Neural cell (in vitro differentiated cells): ENCODE results near the gene ASB18. TPM values are rescaled to one million over a fixed set of nuclear protein-coding genes. Genes with fewer than 3 reads are reported as not detected.

Experiments used
- H2AFZ ChIP-seq: fragments of 200-600, 300-800 bp; sonication (generic), shearing (Covaris generic); 2 replicates; pipeline ENCODE4 v1.6.0; 2014; ENCODE audit warnings: low read depth, mild to moderate bottlenecking, antibody characterized with exemption, low read length, moderate library complexity
- H3F3A ChIP-seq: fragments of 200-600 bp; shearing (Covaris generic); 2 replicates; pipeline ENCODE4 v1.6.1; 2016; ENCODE audit warnings: mild to moderate bottlenecking, moderate library complexity, mixed read lengths, antibody characterized with exemption, low read length; ENCODE audit not compliant: insufficient read depth, poor library complexity, severe bottlenecking
- H3K27ac ChIP-seq: fragments of 200-600, 300-800 bp; sonication (generic), shearing (Covaris generic); 2 replicates; pipeline ENCODE4 v1.5.1; 2014; ENCODE audit warnings: mild to moderate bottlenecking, low read length, moderate library complexity
- H3K27me3 ChIP-seq: fragments of 300-800, 200-600 bp; sonication (generic), shearing (Covaris generic); 2 replicates; pipeline ENCODE4 v1.6.0; 2014; ENCODE audit warnings: mild to moderate bottlenecking, low read depth, low read length, moderate library complexity; ENCODE audit not compliant: insufficient read depth
- H3K36me3 ChIP-seq: fragments of 300-800, 200-600 bp; sonication (generic), shearing (Covaris generic); 2 replicates; pipeline ENCODE4 v1.5.1; 2014; ENCODE audit warnings: mild to moderate bottlenecking, antibody characterized with exemption, low read length, moderate library complexity; ENCODE audit not compliant: insufficient read depth
- H3K4me2 ChIP-seq: fragments of 300-800, 200-600 bp; sonication (generic), shearing (Covaris generic); 2 replicates; pipeline ENCODE4 v1.6.0; 2014; ENCODE audit warnings: mild to moderate bottlenecking, low read length
- H3K4me3 ChIP-seq: fragments of 300-800, 200-600 bp; sonication (generic), shearing (Covaris generic); 2 replicates; pipeline ENCODE4 v1.5.1; 2014; ENCODE audit warnings: mild to moderate bottlenecking, low read length, moderate library complexity
- H3K79me2 ChIP-seq: fragments of 200-600 bp; shearing (Covaris generic); replicated peaks from 2 replicates; pipeline ENCODE4 v1.6.0; 2014; ENCODE audit warnings: mild to moderate bottlenecking, low read length, moderate library complexity; ENCODE audit not compliant: insufficient read depth
- H3K9ac ChIP-seq: fragments of 300-800, 200-600 bp; sonication (generic), shearing (Covaris generic); 2 replicates; pipeline ENCODE4 v1.6.1; 2016; ENCODE audit warnings: mild to moderate bottlenecking, low read length, mixed read lengths
- H3K9me2 ChIP-seq: fragments of 200-600 bp; shearing (Covaris generic); 2 replicates; pipeline ENCODE4 v1.6.1; 2016; ENCODE audit warnings: mild to moderate bottlenecking, low read length, mixed read lengths; ENCODE audit not compliant: insufficient read depth
- H3K9me3 ChIP-seq: fragments of 200-600, 300-800 bp; sonication (generic), shearing (Covaris generic); 2 replicates; pipeline ENCODE4 v1.6.1; 2016; ENCODE audit warnings: mild to moderate bottlenecking, mixed run types, low read length, moderate library complexity, mixed read lengths
- H4K20me1 ChIP-seq: fragments of 200-600 bp; shearing (Covaris generic); 2 replicates; pipeline ENCODE4 v1.6.1; 2016; ENCODE audit warnings: mild to moderate bottlenecking, mixed run types; ENCODE audit not compliant: insufficient read depth
- CTCF ChIP-seq: fragments of 450-650 bp; IDR thresholded peaks from 2 replicates; pipeline ENCODE4 v1.5.1; 2014; ENCODE audit warnings: antibody characterized with exemption, mild to moderate bottlenecking, moderate library complexity; ENCODE audit not compliant: poor library complexity, severe bottlenecking
- EP300 ChIP-seq: fragments of 450-650 bp; conservative IDR thresholded peaks from 2 replicates; pipeline ENCODE4 v1.6.1; 2014; ENCODE audit warnings: antibody characterized with exemption, mild to moderate bottlenecking, moderate library complexity; ENCODE audit not compliant: poor library complexity, severe bottlenecking
- EZH2 ChIP-seq: fragments of 200-600, 300-800 bp; shearing (Covaris generic), sonication (generic); IDR thresholded peaks from 2 replicates; pipeline ENCODE4 v1.6.1; 2014; ENCODE audit warnings: antibody characterized with exemption, low read length, borderline replicate concordance, mild to moderate bottlenecking; ENCODE audit not compliant: insufficient read depth, poor library complexity, severe bottlenecking
- MXI1 ChIP-seq: fragments of 450-650 bp; conservative IDR thresholded peaks from 2 replicates; pipeline ENCODE4 v1.6.1; 2014; ENCODE audit warnings: antibody characterized with exemption, mild to moderate bottlenecking; ENCODE audit not compliant: poor library complexity, severe bottlenecking
- POLR2AphosphoS5 ChIP-seq: IDR thresholded peaks from 2 replicates; pipeline ENCODE4 v1.6.1; 2012
- RAD21 ChIP-seq: fragments of 450-650 bp; conservative IDR thresholded peaks from 2 replicates; pipeline ENCODE4 v1.6.1; 2014; ENCODE audit warnings: antibody characterized with exemption, mild to moderate bottlenecking, moderate library complexity
- REST ChIP-seq: IDR thresholded peaks from 2 replicates; pipeline ENCODE4 v1.6.1; 2012; ENCODE audit warnings: borderline replicate concordance
- SMC3 ChIP-seq: fragments of 450-650 bp; conservative IDR thresholded peaks from 2 replicates; pipeline ENCODE4 v1.6.1; 2014; ENCODE audit warnings: antibody characterized with exemption, mild to moderate bottlenecking, moderate library complexity; ENCODE audit not compliant: poor library complexity
- TAF1 ChIP-seq: IDR thresholded peaks from 2 replicates; pipeline ENCODE4 v1.6.1; 2012; ENCODE audit warnings: low read depth
- polyA plus RNA-seq: library from polyadenylated mRNA; depleted of rRNA; stranded (reverse); fragments of >200 nt; gene quantifications from 2 replicates; pipeline ENCODE4 v1.2.3, GENCODE V29; 2014

The ASB18 gene
- polyA plus RNA-seq, 1 donor from 2014 or later, result not detected

DNA sequence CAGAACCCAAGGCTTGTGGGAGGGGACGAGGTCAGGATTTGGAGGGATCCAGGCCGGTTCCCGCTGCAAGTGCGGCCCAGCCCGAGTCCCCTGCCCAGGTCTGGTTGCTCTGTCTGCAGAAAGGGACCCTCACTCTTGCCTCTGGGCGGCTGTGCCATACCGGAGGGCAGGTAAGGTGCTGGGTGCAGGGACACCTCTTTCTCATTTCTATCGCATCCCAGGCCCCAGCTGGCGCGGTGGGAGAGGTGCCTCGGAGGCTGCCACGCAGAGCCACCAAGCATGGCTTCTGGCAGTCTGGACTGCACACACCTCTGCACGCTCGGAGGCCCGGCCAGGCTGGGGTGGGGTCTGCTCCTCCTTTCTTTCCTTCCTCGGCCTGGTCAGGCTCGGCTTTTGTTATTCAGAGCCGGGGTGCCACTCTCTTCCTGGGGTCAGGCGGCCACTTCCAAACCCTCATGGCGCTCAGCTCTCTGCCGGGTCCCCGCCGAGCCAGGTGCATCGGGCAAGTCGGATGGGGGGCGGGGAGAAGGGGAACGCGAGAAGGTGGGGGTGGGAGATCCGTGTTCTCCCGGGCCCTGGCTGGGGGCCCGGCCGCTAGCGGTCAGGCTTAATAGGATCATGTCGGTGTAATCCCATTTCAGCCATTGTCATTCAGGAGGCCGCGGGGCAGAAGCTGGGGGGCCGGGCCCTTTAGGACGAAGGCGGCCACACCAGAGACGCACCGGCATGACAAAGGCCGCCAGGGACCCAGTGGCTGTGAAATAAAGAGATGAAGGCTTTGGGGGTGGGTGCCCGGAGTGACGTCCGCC is 105.0 kb downstream of the ASB18 start:
- H2AFZ ChIP-seq, result no peak overlapping the region
- H3F3A ChIP-seq, result no peaks in the 10 kb centered on the region
- H3K79me2 ChIP-seq, result no peaks in the 10 kb centered on the region
- H4K20me1 ChIP-seq, result no peaks in the 10 kb centered on the region
- no peak overlapping the region for H3K4me2 ChIP-seq
- no peaks in the 10 kb centered on the region for H3K36me3 ChIP-seq
- TF ChIP-seq MXI1 (no peak), EZH2 (peak; percentile 20)
- H3K4me3 ChIP-seq, result no peak overlapping the region
- H3K9me3 ChIP-seq, result no peaks in the 10 kb centered on the region
- H3K9me2 ChIP-seq, result no peaks in the 10 kb centered on the region
- H3K27ac ChIP-seq, result no peak overlapping the region
- peaks cover 90% of the 10 kb centered on the region for H3K27me3 ChIP-seq
- no peak overlapping the region for H3K9ac ChIP-seq

GRCh38 chr2:236157815-236158498 is 106.2 kb downstream of the ASB18 start:
- Histone ChIP-seq H3K4me2 (no peak overlapping the region), H3K9me3 (no peaks in the 10 kb centered on the region), H3K79me2 (no peaks in the 10 kb centered on the region), H3K9ac (no peak overlapping the region), H3K36me3 (no peaks in the 10 kb centered on the region), H4K20me1 (no peaks in the 10 kb centered on the region), H3K27ac (no peak overlapping the region), H3K27me3 (peaks cover 79% of the 10 kb centered on the region), H2AFZ (no peak overlapping the region), H3F3A (no peaks in the 10 kb centered on the region), H3K9me2 (no peaks in the 10 kb centered on the region), H3K4me3 (no peak overlapping the region)
- no peak for TF ChIP-seq TAF1
- no peak for TF ChIP-seq POLR2AphosphoS5
- no peak for TF ChIP-seq EZH2
- no peak for TF ChIP-seq MXI1
- TF ChIP-seq EP300, result no peak
- no peak for TF ChIP-seq CTCF
- TF ChIP-seq RAD21, result no peak
- TF ChIP-seq SMC3, result no peak
- TF ChIP-seq REST, result no peak
